ELR (cell line): Measurements from ENCODE around the gene HGF.

ENCODE experiments used
- DNase-seq: peaks from one replicate; pipeline ENCODE4 v3.0.0-alpha.2; 2015; ENCODE audit warnings: low read depth

The HGF gene

GRCh38 chr7:81682873-81683272 lies 87.0 kb downstream of the HGF start:
- DNase-seq = no peak

GRCh38 chr7:81680120-81680519 lies 89.7 kb downstream of the HGF start:
- DNase-seq = no peak

- DNase-seq = peak; percentile 39
Observed at GRCh38 chr7:81676813-81677212, 93.0 kb downstream of the HGF start.

- DNase-seq = no peak
Observed at GRCh38 chr7:81676105-81676811, 93.6 kb downstream of the HGF start.

- DNase-seq = no peak
Observed at GRCh38 chr7:81674431-81674830, 95.4 kb downstream of the HGF start.

- no peak for DNase-seq
Observed at GRCh38 chr7:81672872-81673271, 97.0 kb downstream of the HGF start.

GRCh38 chr7:81669476-81670105 lies 100.3 kb downstream of the HGF start:
- DNase-seq = no peak

GRCh38 chr7:81666209-81666608 lies 103.6 kb downstream of the HGF start:
- no peak for DNase-seq

- DNase-seq = no peak
Observed at GRCh38 chr7:81665236-81665635, 104.6 kb downstream of the HGF start.

GRCh38 chr7:81664304-81664703 lies 105.5 kb downstream of the HGF start:
- DNase-seq = no peak

- no peak for DNase-seq
Observed at GRCh38 chr7:81662531-81662930, 107.3 kb downstream of the HGF start.

GRCh38 chr7:81659697-81660395 lies 110.0 kb downstream of the HGF start:
- no peak for DNase-seq

GRCh38 chr7:81657551-81657950 lies 112.3 kb downstream of the HGF start:
- DNase-seq = no peak

- DNase-seq = no peak
Observed at GRCh38 chr7:81655271-81655670, 114.6 kb downstream of the HGF start.

GRCh38 chr7:81652225-81652624 lies 117.6 kb downstream of the HGF start:
- DNase-seq = no peak
